GM12801 (cell line): ENCODE data around the gene SRXN1.

Experiments
- CTCF ChIP-seq: IDR thresholded peaks from one replicate; pipeline ENCODE4 v1.5.1; 2011; ENCODE audit warnings: control low read depth; ENCODE audit not compliant: insufficient read length; ENCODE audit errors: extremely low read depth

SRXN1 gene

DNA sequence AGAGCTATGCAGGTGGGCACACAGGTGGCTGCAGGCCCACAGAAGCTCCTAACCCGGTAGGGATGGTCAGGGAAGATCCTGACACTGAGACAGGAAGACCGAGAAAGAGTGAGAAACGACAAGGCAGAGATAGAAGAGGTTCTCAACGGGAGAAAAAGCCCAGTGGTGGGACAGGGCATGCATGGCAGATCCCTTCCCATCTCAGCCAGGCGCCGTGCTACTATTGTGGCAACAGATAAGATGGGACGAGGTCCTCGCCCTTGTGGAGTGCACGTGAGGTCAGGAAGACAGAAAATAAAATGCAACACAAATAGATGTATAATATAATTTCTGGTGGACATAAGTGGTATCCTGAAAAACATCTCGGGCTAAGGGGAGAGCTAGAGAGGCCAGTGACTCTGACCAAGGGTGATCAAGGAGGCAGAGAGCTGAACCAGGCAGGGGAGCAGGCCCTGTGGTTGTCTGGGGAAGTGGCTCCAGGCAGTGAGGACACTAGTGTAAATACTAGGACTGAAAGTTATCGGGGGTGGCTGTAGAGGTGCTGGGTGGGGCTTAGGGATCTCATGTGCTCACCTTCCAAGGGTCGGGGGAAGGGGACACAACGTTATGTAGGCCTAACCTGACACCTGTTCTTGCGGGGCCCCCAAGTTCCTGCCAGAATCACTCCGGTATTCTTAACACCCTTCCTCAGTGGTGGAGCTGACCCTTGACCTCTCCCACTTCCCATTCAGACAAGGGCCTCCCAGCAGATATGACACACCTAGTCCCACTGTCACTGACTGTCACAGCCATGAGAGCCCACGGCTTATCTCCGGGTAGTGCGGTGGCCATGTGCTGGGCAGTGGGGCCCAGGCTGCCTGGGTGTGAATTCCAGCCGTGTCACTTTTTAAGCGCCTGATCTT is 1.0 kb downstream of the SRXN1 start:
- TF ChIP-seq CTCF, result no peak

- TF ChIP-seq CTCF, result no peak
Observed at GRCh38 chr20:650954-651353, 2.0 kb downstream of the SRXN1 start.

- no peak for TF ChIP-seq CTCF
Observed at GRCh38 chr20:650281-650680, 2.7 kb downstream of the SRXN1 start.

- no peak for TF ChIP-seq CTCF
Observed at GRCh38 chr20:647479-648019, 5.5 kb downstream of the SRXN1 start.

GRCh38 chr20:646868-647233 is 6.1 kb downstream of the SRXN1 start:
- no peak for TF ChIP-seq CTCF

DNA sequence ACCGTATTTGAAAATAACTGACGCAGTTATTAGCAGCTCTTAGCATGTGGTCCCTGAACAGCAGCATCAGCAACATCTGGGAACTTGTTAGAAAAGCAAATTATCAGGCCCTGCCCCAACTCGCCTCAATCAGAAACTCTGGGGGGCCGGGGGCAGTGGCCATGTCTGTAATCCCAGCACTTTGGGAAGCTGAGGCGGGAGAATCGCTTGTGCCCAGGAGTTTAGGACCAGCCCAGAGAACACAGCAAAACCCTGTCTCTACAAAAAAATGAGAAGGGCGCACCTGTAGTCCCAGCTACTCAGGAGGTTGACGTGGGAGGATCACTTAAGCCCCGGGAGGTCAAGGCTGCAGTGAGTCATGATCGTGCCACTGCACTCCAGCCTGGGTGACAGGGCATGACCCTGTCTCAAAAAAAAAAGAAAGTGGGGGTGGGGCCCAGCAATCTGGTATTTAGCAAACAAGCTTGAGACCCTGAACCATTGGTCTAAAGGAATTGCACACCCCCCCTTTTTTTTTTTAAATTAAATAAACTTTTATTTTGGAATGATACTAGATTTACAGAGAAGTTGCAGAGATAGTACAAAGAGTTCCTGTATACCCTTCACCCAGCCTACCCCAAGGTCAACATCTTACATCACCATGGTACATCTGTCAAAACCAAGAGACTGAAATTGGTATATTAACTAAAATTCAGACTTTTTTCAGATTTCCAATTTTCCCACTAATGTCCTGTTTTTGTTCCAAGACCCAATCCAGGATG is 6.7 kb downstream of the SRXN1 start:
- TF ChIP-seq CTCF, result no peak

DNA sequence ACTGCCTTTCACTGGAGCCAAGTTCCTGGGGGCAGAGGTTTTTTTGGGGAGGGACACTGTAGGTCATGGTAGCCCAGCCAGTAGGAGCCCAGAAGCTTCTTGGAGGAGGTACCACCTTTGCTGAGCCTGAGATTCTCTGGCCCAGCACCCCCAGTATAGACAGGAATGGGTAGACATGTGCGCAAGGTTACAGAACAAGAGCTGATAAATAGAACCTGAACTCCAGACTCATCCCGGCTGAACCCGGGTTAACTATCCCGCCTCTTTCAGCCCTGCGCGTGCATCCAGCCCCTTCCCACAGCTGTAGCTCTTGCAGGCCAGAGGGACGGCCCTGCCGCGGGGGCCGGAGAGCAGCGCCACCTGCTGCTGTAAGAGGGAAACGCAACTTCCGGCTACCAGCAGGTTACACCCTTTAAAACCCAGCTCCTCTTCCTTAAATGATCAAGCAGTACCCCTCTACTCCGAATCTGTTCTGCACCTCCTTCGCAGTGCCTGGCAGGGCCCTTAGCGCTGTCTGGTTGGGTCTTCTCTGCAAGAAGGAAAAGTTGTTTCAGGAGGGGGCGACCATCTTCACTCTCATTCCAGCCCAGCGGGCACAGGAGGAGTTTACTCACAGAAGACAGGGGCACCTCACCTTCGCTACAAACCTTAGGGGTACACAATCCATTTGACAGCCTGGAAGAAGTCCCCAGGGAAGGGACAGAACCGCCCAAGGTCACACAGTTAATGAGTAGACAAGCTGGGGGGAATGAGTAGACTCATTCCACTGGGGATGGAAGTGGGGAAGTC is 7.5 kb downstream of the SRXN1 start:
- TF ChIP-seq CTCF, result peak; percentile 52
